GM18499 (cell line): ENCODE results near the gene GABPB2.
"Not testable (repeated sequence)": the region's sequence is repeated elsewhere in the genome, so short reads cannot be mapped to it uniquely, and the experiment has no call there.

Source experiments
- ATAC-seq: cut with Tn5 transposase; IDR thresholded peaks from one replicate; pipeline ENCODE4 v1.9.1; 2021; ENCODE audit warnings: moderate number of reproducible peaks; ENCODE audit not compliant: insufficient read depth, unreplicated experiment

Gene GABPB2

DNA sequence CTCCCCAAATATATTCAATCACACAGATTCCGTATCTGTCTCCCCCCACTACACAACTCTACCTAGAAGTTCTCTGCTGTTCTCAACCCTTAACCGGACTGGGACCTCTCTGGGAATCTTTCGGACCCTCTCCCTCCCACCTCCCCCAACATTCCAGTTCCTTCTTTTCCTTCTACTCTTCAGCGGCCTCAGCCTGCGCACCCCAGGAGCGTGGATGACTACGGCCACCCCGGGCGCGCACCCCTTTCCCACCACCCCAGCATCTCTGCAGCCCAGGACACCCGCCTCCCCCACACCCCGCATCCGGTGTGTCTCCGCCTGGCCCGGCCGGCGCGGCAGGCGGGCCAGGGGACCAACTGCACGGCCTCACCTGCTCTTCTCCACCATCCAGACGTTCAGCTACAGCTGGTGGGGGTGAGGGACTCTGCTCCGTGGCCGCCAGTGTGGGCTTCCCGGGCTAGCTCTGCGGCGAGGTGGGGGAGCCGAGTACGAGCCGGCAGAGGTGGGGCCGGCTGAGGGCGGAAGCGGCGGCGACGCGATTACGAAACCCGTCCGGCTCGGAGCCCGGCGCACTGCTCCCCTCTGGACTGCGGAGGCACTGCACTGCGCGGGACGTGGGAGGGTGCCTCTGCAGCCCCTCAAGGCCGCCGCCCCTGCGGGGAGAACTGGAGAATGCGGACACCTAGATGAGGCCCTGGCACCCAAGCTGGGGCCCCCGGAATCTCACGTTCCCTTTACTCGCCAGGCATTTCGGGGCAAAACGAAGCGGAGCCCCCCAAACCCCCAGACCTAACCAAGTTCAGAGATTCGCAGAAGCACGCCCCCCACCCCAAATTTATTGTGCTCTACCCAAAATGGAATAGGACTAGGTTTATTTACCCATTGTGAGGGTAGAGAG lies 11.2 kb upstream of the GABPB2 start, which contains the start of gene CDC42SE1:
Gene CDC42SE1, minus strand, starts transcription at position 514 of the 898 bp plus-strand sequence. CDS start 3,892 bp downstream, outside the sequence.
- ATAC-seq = peak; percentile 51

- no peak for ATAC-seq
These were observed 10.4 kb upstream of the GABPB2 start, which contains the start of gene MLLT11 for GRCh38 chr1:151060007-151060656. Gene MLLT11 (plus strand): TSS chr1:151060397. CDS start chr1:151067225, 6,828 bp downstream.

- ATAC-seq = no peak
These were observed 9.7 kb upstream of the GABPB2 start for GRCh38 chr1:151060657-151061421.

DNA sequence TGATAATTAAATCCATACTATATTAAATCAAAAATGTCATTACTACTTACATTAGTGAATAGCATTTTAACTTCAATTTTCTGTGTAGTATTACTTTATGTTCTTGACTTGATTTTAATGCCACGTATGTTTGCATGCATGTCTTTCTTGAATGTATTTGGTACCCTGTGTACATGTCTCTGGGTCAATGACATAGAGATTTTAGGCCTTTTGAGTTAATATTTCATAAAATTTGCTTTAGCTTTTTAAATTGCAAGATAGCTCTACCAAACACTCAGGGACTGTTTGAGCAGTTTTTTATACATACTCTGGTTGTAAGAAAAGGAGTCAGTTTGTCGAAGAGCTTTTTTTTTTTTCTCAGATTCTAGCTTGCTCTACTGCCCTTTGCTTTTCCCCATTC lies 8.9 kb upstream of the GABPB2 start:
- ATAC-seq = no peak

DNA sequence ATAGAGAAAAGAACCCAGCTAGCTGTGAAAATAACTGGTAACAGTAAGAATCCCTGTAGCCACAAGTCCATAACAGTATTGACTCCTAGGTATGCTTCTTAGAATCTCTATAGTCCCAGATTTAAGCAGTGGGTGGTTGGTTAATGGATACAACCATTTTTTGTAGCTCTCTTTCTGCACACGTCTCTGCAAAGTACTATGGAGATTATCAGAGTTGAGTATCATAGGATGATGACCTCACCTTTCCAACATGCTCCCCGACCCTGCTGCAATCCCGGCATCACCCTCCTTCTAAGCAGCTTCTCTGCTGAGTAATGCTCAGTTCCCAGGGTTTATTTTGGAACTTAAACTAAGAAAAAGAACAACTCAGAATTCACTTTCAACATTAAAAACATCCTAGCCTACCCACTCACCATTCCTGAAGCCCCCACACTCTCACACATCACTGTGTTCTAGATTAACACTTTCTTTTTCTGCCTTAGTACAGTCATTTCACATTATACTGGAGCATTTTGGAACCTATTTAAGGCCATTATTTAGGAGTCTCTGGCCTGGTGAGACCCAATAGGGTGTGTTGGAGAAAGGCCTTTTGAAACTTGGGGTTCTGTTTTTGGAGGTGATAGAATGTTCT lies 7.7 kb upstream of the GABPB2 start:
- ATAC-seq = no peak

GRCh38 chr1:151065089-151065645 lies 5.4 kb upstream of the GABPB2 start:
- ATAC-seq = no peak

GRCh38 chr1:151067185-151067584 lies 3.4 kb upstream of the GABPB2 start:
- ATAC-seq = no peak

DNA sequence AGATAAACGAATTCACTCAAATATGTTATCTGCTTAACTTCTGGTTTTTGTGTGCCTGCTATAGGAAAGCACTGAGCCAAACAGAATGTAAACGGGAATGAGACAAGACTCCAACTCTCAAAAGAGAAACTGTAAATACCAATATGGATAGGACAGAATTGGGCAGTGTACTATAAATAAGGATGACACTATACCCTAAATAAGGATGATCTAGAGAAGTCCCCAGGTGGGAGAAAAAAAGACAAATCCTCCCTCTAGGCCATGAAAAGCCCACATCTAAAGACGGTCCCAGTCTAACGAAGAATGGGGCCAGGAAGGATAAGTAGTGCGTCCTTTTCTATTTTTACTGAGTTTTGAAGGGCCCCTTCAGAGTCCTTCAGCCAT lies 1.5 kb upstream of the GABPB2 start:
- ATAC-seq = no peak

DNA sequence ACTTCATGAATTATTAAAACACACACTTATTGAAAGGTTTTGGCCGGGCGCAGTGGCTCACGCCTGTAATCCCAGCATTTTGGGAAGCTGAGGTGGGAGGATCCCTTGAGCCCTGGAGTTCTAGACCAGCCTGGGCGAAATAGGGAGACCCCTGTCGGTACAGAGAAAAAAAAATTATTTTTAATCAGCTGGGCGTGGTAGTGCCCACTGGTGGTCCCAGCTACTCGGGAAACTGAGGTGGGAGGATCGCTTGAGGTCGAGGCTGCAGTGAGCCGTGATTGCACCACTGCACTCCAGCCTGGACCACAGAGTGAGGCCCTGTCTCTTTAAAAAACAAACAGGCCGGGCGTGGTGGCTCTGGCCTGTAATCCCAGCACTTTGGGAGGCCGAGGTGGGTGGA lies 1.7 kb downstream of the GABPB2 start:
- no peak for ATAC-seq

- ATAC-seq = no peak
These were observed 15.5 kb downstream of the GABPB2 start for GRCh38 chr1:151085953-151086559.

GRCh38 chr1:151097426-151097825 lies 26.9 kb downstream of the GABPB2 start:
- not testable (repeated sequence) for ATAC-seq

DNA sequence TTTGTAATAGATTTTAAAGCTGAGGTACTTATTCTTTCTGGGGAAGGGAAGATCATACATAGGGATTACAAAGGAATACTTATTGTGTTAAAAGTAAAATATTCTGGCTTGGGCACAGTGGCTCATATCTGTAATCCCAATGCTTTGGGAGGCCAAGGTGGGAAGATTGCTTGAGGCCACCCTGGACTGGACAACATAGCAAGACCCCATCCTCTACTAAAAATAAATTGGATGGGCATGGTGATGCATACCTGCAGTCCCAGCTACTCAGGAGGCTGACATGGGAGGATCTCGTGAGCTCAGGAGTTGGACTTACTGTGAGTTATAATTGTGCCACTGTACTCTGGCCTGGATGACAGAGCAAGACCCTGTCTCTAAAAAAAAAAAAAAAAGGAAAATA lies 27.6 kb downstream of the GABPB2 start:
- no peak for ATAC-seq

GRCh38 chr1:151104630-151105029 lies 34.1 kb downstream of the GABPB2 start:
- ATAC-seq = no peak

DNA sequence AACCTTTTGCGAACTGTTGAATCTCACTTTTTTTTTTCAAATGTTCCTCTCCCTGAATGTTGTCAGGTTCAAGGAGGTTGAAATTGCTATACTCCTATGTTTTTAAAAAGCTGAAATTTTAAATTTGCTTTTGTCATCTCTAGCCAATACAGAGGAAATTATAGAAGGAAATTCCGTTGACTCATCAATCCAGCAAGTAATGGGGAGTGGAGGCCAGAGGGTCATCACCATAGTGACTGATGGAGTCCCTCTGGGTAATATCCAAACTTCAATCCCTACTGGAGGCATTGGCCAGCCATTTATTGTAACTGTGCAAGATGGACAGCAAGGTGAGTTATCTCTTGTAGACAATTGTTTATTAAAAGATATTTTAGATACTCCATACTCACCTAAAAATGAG lies 36.3 kb downstream of the GABPB2 start:
- ATAC-seq = no peak

DNA sequence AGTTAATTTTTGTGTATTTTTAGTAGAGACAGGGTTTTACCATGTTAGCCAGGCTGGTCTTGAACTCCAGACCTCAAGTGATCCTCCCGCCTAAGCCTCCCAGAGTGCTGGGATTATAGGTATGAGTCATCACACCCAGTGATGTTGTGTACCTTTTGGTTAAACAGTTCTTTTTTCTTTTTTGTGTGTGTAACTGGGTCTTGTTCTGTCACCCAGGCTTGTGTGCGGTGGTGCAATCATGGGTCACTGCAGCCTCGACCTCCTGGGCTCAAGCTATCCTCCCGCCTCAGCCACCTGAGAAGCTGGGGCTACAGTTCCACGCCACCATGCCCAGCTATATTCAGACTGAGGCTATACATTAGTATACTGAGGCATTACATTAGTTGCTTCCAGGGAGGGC lies 37.8 kb downstream of the GABPB2 start:
- ATAC-seq = no peak

DNA sequence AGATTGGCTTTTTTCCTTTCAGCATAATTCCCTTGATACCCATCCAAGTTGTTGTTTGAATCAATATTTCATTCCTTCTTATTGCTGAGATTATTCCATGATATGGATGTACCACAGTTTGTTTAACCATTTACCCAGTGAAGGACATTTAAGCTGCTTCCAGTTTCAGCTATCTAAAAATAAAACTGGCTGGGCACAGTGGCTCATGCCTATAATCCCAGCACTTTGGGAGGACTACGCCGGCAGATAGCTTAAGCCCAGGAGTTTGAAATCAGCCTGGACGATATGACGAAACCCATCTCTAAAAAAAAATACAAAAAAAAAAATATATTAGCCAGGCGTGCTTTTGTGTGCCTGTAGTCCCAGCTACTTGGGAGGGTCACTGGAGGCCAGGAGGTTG lies 43.3 kb downstream of the GABPB2 start:
- no peak for ATAC-seq

GRCh38 chr1:151124763-151125403 lies 54.3 kb downstream of the GABPB2 start:
- ATAC-seq = no peak

GRCh38 chr1:151128800-151129199 lies 58.2 kb downstream of the GABPB2 start:
- ATAC-seq = no peak

DNA sequence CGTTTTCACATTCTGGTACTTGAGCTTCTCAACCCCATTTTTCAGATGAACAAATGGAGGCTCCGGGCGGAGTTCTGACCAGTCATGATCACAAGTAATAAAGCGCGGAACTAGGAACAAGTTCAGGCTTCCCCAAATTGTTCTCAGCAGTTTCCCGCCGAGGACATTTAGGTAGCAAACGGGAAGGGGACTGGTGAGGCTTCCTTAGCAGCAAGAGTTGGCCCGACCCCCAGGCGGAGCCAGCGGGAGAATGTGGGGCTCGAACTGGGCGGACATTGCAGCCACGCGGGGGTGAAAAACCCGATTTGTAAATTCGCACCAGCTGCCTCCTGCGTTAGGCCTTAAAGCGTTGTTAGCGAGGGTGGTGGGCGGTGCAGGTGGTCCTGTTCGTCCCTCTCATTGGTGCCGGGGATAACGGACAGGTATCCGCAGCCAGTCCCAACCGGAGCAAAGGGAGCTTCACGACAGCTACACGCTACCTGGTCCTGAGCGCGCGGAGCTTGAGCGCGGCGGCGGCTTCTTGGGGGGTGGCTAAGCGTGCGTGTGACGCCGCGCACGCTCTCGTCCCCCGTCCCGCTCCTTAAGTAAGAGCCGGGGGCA lies 60.5 kb downstream of the GABPB2 start:
- no peak for ATAC-seq
